NCI-H69 (cell line): ENCODE data around the gene BPIFB3.
"Not testable (repeated sequence)": the region's sequence is repeated elsewhere in the genome, so short reads cannot be mapped to it uniquely, and the experiment has no call there.

Source experiments
- DNase-seq: peaks from one replicate; lab custom pipeline; 2025; lab: John Stamatoyannopoulos, UW

The BPIFB3 gene

DNA sequence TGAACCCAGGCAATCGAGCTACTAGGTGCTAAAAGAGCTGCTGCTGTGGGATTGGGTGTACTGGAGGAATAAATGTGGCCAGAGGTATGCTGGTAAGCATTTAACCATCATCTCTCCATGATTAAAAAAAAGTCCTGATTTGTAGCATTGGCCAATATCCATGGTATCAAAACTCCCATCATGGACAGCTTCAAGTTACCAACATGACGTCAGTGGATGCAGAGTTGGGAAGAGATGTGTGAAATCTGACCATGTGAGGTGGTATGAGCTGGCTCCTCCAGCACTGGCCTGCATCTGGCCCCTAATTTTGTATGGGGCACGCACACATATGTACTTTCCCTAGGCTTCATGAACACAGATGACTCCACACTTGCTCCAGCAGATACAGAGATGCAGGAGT, 37.4 kb downstream of the BPIFB3 start:
- DNase-seq: no peak

- DNase-seq: no peak
These were observed 38.0 kb downstream of the BPIFB3 start for GRCh38 chr20:33091693-33092092.

GRCh38 chr20:33092361-33092760, 38.7 kb downstream of the BPIFB3 start:
- DNase-seq: no peak

DNA sequence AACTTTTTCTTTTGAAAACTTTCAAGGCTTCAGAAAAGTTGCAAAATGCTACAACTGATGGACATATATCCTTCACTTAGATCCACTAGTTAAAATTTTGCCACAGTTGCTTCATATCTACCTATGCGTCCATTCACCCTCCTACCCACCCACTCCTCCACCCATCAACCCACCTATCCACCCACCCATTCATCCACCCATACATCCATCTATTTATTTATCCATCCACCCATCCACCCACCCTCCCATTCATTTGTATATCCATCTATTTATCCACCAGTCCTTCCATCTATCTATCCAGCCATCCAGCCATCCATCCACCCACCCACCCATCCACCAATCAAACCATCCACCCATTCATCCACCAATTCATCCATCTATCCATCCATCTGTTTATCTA, 39.4 kb downstream of the BPIFB3 start:
- no peak for DNase-seq

GRCh38 chr20:33093582-33093981, 39.9 kb downstream of the BPIFB3 start:
- no peak for DNase-seq

- no peak for DNase-seq
These were observed 41.5 kb downstream of the BPIFB3 start for GRCh38 chr20:33095249-33095648.

- DNase-seq: peak; percentile 73
These were observed 42.3 kb downstream of the BPIFB3 start for GRCh38 chr20:33095902-33096584.

DNA sequence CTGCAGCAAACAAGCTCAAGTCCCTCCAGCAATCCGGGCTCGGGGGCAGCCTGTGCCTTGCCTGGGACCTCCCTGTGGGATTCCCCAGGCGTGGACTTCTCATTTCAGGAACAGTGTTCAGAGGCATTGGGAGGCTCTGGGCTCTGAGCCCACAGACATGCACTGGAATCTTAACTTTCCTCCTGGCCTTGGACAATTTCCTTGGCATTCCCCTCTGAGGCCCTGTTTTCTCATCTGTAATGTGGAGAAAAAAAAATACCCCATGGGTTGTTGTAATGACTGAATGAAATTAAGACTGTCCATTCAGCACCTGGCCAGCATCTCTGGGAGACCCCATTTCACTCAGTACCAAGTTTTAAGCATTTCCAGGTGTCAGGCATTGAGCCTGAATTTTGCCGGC, 43.3 kb downstream of the BPIFB3 start:
- DNase-seq: no peak

GRCh38 chr20:33099843-33100538, 46.3 kb downstream of the BPIFB3 start:
- no peak for DNase-seq

- no peak for DNase-seq
These were observed 49.9 kb downstream of the BPIFB3 start for GRCh38 chr20:33103556-33103955.

DNA sequence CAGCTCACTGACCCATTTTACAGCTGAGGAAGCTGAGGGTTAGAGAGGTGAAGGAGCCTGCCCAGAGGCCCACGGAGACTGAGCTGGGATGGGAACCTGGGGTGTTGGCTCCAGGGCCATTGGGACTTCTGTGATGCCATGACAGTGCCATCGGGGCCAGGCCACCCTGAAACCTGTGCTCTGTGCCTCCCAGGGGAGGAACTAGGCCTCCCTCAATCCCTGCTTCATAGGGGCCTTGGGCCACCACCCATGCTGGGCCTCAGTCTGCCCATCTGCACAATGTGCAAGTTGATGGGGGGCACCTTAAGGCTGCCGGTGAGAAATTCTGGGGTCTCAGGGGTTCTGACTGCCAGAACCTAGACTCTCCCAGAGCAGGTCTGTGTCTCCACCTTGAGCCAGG, 50.6 kb downstream of the BPIFB3 start:
- no peak for DNase-seq

DNA sequence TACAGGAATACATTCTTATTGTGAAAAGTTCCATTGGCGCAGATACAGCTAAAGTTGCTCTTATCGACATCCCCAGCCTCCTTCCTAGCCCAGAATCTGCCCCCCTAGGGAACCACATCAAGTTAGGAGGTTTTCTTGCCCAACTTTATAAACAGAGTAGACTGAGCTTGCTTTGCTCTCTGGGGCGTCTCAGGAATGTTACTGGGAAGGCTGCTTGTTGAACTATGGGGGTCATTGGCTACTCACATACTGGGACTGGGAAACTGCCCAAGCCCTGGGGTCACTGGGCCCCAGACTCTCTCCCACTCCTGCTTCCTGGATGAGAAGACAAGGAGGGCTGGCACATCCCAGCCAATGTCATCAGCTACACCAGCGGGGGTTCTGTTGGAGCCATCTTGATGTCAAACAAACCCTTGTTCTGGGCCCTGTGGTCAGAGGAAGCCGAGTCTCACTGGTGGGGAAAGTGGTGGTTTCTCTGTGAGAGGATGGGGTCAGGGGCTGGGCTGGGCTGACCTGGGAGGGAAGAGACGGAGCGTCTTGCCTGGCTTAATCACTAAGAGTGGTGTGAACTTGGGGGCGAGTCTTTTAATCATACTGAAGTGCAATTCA, 51.7 kb downstream of the BPIFB3 start:
- DNase-seq: peak; percentile 40

- DNase-seq: peak; percentile 87
These were observed 52.4 kb downstream of the BPIFB3 start for GRCh38 chr20:33106058-33106620.

GRCh38 chr20:33108661-33109060, 55.0 kb downstream of the BPIFB3 start:
- DNase-seq: no peak

DNA sequence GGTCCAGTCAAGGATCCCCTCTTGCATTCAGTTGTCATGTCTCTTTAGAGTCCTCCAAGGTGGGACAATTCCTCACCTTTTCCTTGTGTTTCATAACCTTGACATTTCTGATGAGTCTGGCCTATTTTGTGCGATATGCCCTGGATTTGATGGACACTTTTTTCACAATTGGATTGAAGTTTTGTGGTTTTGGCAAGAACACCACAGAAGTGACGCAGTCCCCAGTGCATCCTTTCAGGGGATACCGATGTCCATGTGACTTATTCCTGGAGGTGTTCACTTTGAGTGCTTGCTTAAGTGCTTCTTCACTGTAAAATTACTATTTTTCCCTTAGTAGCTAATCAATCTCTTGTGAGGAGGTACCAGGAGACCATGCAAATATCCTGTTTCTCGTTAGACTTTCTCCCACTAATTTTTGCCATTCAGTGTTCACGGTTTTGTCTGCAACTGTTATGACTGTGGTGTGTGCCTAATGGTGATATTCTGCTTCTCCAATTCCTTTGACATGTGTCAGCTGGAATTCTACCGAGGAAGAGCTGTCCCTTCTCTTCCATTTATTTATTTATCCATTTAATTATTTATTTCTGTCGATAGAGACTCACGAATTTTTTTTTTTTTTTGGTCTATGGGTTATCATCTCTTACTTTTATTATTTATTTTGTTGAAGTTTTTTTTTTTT, 56.6 kb downstream of the BPIFB3 start:
- no peak for DNase-seq

GRCh38 chr20:33111306-33111705, 57.6 kb downstream of the BPIFB3 start:
- DNase-seq: no peak

- no peak for DNase-seq
These were observed 59.1 kb downstream of the BPIFB3 start for GRCh38 chr20:33112547-33113386.

DNA sequence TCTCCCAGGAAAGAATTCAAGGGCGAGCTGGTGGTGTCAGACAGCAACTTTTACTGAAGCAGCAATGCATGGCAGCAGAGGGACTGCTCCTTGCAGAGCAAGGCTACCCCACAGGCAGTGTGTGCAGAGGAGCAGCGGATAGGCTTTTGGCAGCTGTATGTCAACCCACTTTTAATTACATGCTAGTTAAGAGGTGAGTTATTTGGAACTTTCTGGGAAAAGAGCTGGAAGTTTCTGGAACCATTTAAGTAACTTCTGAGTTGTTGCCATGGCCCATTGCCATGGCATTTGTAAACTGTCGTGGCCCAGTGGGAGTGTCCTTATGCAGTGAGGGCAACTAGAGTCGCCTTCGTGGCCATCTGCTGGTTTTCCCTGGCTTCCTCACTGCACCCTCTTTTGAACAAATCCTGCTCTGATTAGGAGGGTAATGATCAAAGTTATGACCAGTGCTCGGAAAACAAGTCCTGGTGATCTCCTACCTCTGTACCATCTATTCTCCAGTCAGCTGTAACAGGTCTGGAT, 59.7 kb downstream of the BPIFB3 start:
- no peak for DNase-seq

DNA sequence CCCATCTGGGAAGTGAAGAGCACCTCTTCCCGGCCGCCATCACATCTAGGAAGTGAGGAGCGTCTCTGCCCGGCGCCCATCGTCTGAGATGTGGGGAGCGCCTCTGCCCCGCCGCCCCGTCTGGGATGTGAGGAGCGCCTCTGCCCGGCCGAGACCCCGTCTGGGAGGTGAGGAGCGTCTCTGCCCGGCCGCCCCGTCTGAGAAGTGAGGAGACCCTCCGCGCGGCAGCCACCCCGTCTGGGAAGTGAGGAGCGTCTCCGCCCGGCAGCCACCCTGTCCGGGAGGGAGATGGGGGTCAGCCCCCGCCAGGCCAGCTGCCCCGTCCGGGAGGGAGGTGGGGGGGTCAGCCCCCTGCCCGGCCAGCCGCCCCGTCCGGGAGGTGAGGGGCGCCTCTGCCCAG, 61.8 kb downstream of the BPIFB3 start:
- not testable (repeated sequence) for DNase-seq

DNA sequence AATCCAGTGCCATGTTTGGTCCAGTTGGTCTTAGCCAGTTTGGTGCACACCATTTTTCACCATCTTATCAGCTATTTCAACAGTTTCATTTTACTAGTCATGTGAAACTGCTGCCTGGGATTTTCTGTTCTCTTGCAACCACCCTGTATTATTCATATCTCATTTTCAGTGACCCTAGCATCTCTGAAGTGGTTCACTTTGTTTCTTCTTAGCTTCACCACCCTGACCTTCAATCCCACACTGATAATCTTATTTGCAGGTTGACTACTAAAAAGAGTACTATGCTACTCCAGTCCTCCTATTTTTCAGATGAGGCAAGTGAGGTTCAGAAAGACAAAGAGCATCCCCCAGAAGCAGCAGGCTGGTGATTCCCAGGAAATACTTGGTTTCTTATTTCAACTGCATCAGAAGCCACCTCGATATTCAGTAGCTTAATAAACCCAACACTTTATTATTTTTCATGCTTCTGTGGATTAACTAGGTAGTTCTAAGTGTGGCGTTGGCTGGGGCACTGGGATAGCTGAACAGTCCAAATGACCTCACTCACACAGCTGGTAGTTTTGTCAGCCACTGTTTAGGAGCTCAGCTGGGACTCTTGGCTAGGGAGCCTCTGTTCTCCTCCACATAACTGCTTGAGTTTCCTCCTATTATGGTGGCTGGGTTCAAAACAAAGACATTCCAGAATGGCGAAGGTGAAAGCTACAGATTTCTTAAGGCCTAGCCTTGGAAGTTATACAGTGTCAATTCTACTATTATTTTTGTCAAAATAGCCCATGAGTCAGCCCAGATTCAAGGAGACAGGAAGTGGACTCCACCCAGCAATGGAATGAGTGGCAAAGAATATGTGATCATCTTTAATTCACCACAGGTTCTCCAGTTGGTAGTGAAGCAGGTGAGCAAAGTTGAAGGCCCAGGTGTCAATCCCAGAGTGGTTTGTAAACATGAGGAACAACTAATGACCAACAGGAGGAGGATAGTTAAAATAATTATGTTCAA, 66.3 kb downstream of the BPIFB3 start:
- DNase-seq: no peak
